Activated naive CD8-positive, alpha-beta T cell (primary cell): ENCODE results near the gene HOXB1.
A peak's percentile ranks its signal among the peaks of the same experiment; 100 is the strongest.

Experiments used
- H3K27ac Mint-ChIP-seq: one replicate; pipeline ENCODE4 v1.8.0; 2021; ENCODE audit warnings: mixed read lengths
- H3K27me3 Mint-ChIP-seq: one replicate; pipeline ENCODE4 v1.8.0; 2021; ENCODE audit warnings: mixed read lengths
- H3K36me3 Mint-ChIP-seq: one replicate; pipeline ENCODE4 v1.8.0; 2021; ENCODE audit warnings: mixed read lengths
- H3K4me1 Mint-ChIP-seq: one replicate; pipeline ENCODE4 v1.8.0; 2021; ENCODE audit warnings: low read depth, mixed read lengths
- H3K4me3 Mint-ChIP-seq: one replicate; pipeline ENCODE4 v1.8.0; 2021; ENCODE audit warnings: mild to moderate bottlenecking, mixed read lengths
- H3K9me3 Mint-ChIP-seq: one replicate; pipeline ENCODE4 v1.8.0; 2021; ENCODE audit warnings: low read depth, mixed read lengths

The HOXB1 gene

DNA sequence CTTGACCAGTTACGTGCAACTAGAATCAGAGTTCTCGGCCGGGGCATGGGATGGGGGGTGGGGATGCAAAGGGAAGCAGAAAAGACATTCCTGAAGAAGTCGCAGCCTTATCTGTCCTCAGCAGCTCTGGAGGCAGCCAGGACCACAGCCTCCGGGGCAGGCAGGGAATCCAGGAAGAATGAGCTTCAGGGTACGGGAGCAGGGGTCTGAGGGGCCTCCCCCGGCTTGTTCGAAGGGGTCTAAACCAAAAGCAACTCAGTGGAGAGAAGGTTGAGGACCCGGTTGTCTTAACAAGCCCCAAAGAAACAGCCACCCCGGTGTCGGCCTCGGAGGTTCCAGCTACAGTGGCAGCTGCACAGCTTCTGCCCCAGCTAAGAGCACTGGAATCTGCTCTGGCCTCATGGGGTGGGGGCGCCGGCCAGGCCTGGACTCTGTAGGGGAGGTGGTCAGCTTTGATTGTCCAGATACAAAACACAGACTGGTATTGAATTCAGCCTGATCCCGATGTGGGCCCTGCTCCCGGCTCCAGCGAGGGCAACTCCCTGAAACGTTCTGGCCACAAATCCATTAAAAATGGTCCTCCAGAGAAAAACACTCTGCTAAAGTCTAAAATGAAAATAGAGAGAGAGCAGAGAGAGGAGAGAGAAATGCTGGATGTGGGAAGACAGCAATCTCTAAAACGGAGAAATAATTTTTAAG lies 39.7 kb upstream of the HOXB1 start:
- Mint-ChIP-seq H3K27me3 (peaks cover 9% of the 10 kb centered on the region), H3K27ac (no peak overlapping the region), H3K4me1 (peaks cover 5% of the 10 kb centered on the region), H3K4me3 (no peak overlapping the region), H3K36me3 (no peaks in the 10 kb centered on the region), H3K9me3 (no peaks in the 10 kb centered on the region)

DNA sequence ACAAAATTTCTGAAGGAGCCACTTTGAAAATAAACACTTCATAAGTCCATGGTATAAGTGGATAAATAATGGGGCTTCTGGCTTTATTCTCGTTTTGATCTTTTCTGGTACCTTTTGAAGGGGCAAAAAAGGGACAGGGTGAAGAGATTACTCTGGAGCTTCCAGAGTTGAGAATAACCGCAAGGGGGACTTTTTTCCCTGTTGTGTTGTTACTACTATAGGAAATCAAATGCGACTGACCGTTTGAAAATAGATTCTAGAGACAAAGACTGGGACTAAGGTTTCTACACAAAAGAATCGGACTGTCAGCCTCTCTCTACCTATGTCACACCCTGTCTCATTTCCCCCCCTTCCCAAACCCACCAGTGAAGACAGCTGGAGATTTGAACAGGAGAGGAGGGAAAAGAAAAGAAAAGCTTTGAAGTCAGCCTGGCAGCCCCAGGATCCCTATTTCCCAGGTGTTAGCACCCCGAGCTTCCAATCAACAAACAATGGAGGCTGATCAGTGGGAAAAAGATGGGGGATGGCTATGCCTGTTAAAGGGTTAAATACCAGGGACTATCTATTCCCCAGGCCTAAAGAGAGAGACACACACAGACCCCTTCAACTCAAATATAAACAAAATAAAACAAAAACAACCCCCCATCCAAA lies 39.0 kb upstream of the HOXB1 start:
- peaks cover 5% of the 10 kb centered on the region for H3K4me1 Mint-ChIP-seq
- H3K27ac Mint-ChIP-seq = no peak overlapping the region
- no peaks in the 10 kb centered on the region for H3K36me3 Mint-ChIP-seq
- peaks cover 9% of the 10 kb centered on the region for H3K27me3 Mint-ChIP-seq
- H3K9me3 Mint-ChIP-seq = no peaks in the 10 kb centered on the region
- no peak overlapping the region for H3K4me3 Mint-ChIP-seq

DNA sequence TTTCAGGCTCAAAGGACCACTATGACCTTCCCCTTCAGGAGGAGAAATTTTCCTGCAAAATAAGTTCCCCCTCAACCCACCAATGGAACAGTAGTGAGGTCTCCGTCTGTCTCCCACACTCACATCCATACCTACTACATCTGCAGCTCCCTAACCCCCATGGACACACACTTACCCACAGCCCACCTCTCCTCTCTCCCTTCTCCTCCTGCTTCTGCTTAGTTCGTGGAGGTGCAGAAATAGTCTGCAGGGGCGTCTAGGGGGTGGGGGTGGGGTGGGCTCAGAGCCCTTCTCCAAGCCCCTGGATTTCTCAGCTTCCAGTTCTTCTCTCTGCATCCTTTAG lies 38.4 kb upstream of the HOXB1 start:
- peaks cover 8% of the 10 kb centered on the region for H3K27me3 Mint-ChIP-seq
- H3K36me3 Mint-ChIP-seq = no peaks in the 10 kb centered on the region
- H3K4me3 Mint-ChIP-seq = no peak overlapping the region
- H3K4me1 Mint-ChIP-seq = peaks cover 5% of the 10 kb centered on the region
- H3K9me3 Mint-ChIP-seq = no peaks in the 10 kb centered on the region
- no peak overlapping the region for H3K27ac Mint-ChIP-seq

DNA sequence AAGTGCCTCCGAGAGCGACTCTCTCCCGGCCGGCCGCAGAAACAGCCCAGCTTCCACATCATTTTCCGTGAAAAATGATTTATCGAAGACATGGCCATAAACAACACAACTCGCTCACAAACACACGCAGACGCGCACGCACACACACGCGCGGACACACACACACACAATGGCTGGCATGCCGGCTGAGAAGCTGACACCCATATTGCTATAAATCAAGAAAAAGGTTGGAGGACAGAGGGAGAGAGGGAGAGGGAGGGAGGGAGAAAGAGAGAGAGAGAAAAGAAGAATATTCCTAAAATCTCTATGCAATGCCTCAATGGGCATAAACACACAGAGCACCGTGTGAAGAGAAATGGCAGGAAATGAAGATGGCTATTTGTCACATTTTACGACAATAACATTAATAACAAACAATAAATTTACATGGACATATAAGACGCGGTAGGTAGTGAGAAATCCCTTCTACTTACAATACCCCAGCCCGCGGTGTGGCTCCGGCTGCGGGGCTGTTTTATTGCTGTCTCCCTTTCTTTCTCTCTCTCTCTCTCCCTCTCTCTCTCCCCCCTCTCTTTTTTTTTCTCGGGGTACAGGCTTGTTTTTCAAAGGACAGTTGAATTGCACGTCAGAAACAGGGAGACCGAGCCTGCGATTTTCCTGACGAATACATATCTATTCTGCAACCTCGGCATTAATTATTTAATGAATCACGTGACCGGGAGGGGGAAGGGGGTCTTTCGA lies 37.9 kb upstream of the HOXB1 start:
- Mint-ChIP-seq H3K4me3 (peak overlapping the region; percentile 44), H3K36me3 (no peaks in the 10 kb centered on the region), H3K9me3 (no peaks in the 10 kb centered on the region), H3K27me3 (peaks cover 9% of the 10 kb centered on the region), H3K27ac (no peak overlapping the region), H3K4me1 (peaks cover 7% of the 10 kb centered on the region)

DNA sequence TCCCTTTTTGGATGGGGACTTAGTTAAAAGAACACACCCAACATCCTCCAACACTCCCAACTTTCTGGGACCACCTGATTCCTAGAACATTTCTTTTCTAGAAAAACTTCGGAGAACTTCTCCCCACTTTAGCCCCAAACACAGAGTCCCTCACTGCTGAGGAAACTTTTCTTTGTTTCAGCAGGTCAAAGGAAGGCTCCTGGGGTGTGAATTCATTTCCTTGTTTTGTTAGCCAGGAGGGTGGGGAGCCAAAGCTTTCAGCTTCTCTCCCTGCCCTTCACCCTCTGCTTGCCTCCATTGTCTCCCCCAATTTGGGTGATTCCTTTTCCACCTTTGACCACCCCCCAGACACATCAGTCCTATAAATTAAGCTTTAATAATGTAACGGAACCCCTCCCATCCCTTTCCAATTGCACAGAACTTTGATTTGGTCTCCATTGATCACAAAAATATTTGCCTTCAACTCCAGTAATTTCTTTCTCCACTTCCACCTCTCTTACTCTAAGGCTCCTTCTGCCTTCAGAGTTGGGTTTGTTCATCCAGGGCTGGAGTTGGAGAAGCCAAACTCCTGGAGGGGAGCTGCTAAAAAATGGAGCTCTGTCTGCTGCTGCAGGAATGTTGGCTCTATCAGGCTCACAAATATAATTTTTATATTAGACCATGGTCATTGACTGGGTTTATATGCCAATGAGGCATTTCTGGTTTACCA lies 37.0 kb upstream of the HOXB1 start:
- H3K27me3 Mint-ChIP-seq = peaks cover 9% of the 10 kb centered on the region
- peaks cover 8% of the 10 kb centered on the region for H3K4me1 Mint-ChIP-seq
- no peak overlapping the region for H3K4me3 Mint-ChIP-seq
- no peaks in the 10 kb centered on the region for H3K9me3 Mint-ChIP-seq
- H3K36me3 Mint-ChIP-seq = no peaks in the 10 kb centered on the region
- no peak overlapping the region for H3K27ac Mint-ChIP-seq

DNA sequence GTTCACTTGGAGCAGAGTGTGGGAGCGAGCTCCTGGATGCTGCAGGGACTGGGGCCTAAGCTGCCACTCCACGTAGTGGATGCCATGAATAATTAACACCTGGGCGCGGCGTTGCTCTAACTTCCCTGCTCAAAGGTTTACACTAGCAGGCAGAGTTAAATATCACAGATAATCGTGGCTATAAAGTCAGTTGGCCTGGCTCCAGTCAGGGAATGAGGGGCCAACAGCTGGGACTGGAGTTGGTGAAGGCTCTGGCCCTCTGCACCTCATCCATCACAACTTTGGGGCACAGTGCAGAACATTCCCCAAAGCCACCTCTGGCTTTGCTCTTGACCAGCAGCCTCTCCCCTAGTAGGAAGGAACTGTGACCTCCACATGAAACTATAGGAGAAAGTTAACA lies 36.4 kb upstream of the HOXB1 start:
- H3K27me3 Mint-ChIP-seq = peaks cover 13% of the 10 kb centered on the region

DNA sequence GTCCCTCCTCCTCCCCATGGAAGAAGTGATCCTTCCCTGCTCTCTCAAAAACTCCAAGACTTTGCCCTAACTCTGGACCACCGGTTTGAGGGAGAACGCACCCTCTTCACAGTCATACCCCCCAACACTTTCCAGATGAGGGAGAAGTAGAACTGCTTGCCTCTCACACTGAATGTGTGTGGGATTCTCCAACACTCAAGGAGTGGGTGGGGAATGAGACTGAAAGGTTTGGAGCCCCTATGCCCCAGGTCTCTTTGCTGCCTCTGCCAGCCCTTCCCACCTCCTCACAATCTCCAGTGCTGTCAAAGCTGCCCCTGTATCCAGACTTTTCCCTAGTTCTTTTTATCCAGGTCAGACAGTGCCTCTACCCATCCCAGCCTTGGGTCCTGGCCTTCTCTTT lies 35.9 kb upstream of the HOXB1 start:
- Mint-ChIP-seq H3K27ac (no peak overlapping the region), H3K27me3 (peaks cover 13% of the 10 kb centered on the region), H3K36me3 (no peaks in the 10 kb centered on the region), H3K4me3 (no peak overlapping the region), H3K4me1 (peaks cover 9% of the 10 kb centered on the region), H3K9me3 (no peaks in the 10 kb centered on the region)

More for the DNA sequence above, 36.4 kb upstream of the HOXB1 start:
- H3K36me3 Mint-ChIP-seq = no peaks in the 10 kb centered on the region
- H3K9me3 Mint-ChIP-seq = no peaks in the 10 kb centered on the region
- H3K4me1 Mint-ChIP-seq = peaks cover 8% of the 10 kb centered on the region
- no peak overlapping the region for H3K4me3 Mint-ChIP-seq
- H3K27ac Mint-ChIP-seq = no peak overlapping the region

DNA sequence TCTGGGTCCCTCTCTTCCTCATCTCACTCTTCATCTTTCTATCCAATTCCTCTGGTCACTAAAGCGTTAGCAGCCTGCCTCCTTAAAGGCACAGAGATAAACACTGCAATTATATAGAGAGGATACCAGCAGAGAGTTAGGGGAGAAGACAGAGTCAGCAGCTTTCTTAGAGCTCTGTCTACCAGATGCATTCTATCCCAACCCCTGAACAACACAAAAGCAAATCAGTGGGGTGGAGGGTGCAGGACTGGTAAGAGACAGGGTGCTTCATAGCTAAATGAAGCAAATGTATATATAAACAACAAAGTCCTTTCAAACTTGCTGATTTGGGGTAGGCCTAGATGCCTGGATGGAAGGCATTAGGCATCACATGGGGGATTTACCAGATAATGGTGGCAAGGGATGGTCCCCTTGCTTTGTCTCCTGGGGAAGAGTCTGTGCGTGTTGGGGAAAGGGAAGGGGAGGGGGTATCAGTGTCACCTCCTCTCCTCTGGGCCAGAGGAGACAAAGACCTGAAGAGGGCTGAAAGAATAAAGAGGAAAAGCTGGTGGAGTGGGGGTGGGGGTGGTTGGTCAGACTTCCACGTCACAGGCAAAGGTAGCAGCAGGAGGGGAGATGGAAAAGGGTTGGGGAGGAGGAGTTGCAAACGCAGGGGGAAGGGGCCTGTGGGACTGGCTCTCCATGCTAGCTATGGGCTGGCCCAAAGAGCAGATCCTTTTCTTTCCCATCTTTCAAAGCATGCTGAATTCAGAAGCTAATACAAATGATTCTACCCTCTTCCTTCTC lies 35.3 kb upstream of the HOXB1 start:
- no peak overlapping the region for H3K4me3 Mint-ChIP-seq
- no peaks in the 10 kb centered on the region for H3K9me3 Mint-ChIP-seq
- no peaks in the 10 kb centered on the region for H3K36me3 Mint-ChIP-seq
- H3K4me1 Mint-ChIP-seq = peaks cover 10% of the 10 kb centered on the region
- H3K27ac Mint-ChIP-seq = no peak overlapping the region
- peaks cover 13% of the 10 kb centered on the region for H3K27me3 Mint-ChIP-seq

DNA sequence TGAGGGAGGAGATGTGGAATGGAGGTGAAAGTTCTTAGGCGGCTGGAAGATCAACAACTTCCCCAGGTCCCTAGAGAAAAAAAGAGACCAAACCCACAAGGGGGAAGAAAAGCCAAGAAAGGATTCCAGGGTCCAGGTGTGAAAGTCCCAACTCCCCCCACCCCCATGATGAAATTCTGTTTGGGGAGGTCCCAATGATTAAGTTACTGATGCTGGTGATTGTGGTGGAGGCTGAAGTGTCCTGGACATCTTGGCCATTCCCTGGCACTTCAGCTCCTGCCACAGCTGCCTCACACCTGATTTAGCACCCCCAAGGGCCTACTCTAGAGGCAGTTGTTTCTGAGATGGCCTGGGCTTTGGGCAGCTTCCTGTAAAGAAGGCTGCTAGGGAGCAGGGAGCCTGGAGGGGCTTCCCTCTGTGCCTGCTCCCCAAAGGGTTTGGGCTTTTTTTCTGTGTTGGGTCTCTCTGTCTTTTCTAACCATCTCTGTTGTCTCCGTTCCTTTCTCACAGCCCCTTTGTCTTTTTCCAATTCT lies 34.3 kb upstream of the HOXB1 start:
- no peak overlapping the region for H3K27ac Mint-ChIP-seq
- peaks cover 13% of the 10 kb centered on the region for H3K27me3 Mint-ChIP-seq
- H3K4me1 Mint-ChIP-seq = peaks cover 10% of the 10 kb centered on the region
- H3K36me3 Mint-ChIP-seq = no peaks in the 10 kb centered on the region
- H3K9me3 Mint-ChIP-seq = no peaks in the 10 kb centered on the region
- peak overlapping the region; percentile 64 for H3K4me3 Mint-ChIP-seq

DNA sequence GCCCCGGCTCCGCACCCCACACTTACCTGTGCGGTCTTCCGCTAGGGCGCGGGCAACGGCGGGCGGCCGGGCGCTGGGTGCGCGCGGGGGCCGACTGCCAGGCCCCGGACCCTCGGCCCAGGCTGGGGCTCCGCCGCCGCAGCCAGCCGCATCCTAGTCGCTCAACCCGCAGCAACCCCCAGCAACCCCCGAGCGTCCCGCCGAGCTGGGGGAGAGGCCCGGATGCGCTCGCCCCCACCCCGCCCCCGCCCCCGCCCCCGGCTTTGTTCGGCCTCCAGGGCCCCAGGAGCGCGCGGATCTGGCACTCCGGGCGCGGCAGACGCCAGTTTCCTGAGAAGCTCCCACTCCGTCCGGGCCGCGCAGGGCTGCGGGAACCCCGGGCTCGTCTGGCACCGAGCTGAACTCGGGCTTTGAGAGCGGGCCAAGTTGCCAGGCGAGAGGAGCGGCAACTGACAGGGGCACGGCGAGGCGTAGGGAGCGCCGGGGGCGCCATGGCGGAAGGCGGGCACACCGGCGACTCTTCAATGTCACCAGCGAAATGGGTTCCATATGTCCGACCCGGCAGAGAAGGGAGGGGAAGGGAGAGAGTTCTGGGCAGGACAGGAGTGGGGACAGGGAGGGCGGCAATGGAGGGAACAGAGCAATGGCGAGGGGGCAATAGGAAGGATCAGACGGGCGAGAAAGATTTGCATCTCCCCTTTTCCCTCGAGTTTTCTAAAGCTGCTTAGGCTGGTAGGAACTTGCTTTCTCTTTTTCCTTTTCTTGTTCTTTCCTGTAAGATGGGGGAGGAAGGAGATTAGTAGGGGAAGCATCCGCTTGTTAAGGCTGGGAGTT lies 33.6 kb upstream of the HOXB1 start:
- Mint-ChIP-seq H3K36me3 (no peaks in the 10 kb centered on the region), H3K27ac (no peak overlapping the region), H3K4me3 (peak overlapping the region; percentile 64)

DNA sequence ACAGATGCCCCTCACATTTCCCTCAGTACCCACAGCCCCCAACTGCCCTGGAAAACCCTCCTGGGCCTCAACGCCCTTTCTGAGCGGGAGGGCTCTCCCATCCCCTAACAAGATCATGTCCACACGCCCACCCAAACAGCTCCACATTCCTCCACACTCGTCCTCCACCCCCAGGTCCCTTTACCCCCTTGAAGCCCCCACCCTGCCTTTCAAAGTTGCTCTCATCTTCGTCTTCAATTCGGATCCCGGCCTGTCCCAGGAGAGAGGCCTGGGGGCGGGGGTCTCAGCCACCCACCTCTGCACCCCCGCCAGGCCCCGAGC lies 33.0 kb upstream of the HOXB1 start:
- Mint-ChIP-seq H3K4me1 (peaks cover 10% of the 10 kb centered on the region), H3K4me3 (peak overlapping the region; percentile 59), H3K36me3 (no peaks in the 10 kb centered on the region), H3K27ac (no peak overlapping the region), H3K27me3 (peaks cover 13% of the 10 kb centered on the region), H3K9me3 (no peaks in the 10 kb centered on the region)

More for the DNA sequence above, 33.6 kb upstream of the HOXB1 start:
- peaks cover 13% of the 10 kb centered on the region for H3K27me3 Mint-ChIP-seq
- H3K4me1 Mint-ChIP-seq = peaks cover 10% of the 10 kb centered on the region
- no peaks in the 10 kb centered on the region for H3K9me3 Mint-ChIP-seq

DNA sequence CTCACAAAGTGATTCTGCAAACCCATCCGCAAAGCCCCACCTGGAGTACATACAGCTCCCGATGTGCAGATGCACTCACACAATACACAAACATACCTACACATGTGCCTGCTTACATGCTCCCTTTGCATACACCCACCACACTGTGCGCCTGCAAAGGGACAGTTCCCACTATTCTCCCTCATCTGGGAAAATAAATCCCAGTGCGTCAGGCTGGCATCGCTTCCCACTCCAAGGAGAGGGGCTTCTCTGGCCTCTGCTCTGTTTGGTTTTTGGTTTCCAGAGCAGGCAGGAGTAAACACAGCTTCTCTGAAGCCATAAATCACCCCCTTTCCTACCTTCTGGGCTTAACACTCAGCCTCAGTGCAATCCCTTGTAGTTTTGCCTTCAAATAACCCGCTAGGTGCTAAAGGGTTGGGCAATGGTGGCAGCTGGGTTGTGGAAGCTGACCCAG lies 32.6 kb upstream of the HOXB1 start:
- H3K27me3 Mint-ChIP-seq = peaks cover 13% of the 10 kb centered on the region
- no peaks in the 10 kb centered on the region for H3K36me3 Mint-ChIP-seq
- peak overlapping the region; percentile 59 for H3K4me3 Mint-ChIP-seq
- no peaks in the 10 kb centered on the region for H3K9me3 Mint-ChIP-seq
- H3K4me1 Mint-ChIP-seq = peaks cover 7% of the 10 kb centered on the region
- H3K27ac Mint-ChIP-seq = no peak overlapping the region

DNA sequence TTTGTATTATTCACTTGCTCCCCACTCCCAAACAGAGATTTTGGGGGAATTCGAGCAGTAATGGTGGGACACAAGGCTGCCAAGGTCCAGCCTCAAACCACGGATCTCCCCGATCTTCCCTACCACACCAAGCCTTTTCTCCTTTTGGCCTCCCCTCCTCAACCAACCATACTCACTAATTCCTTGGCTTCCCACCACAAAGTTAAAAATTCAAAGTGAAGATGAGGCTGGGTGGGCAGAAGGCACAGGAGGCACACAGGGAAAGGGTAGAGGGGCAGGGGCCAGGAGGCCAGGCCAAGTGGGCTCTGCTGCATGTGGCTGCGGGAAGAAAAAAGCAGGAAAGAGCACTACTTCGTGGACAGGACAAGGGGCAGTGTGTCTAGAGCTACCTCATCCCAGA lies 32.1 kb upstream of the HOXB1 start:
- Mint-ChIP-seq H3K9me3 (no peaks in the 10 kb centered on the region), H3K4me1 (peaks cover 5% of the 10 kb centered on the region), H3K36me3 (no peaks in the 10 kb centered on the region), H3K27ac (no peak overlapping the region), H3K4me3 (no peak overlapping the region), H3K27me3 (peaks cover 11% of the 10 kb centered on the region)
